Fibroblast of villous mesenchyme (primary cell): Measurements from ENCODE around the gene SRP72. TPM values are rescaled to one million over a fixed set of nuclear protein-coding genes. Genes with fewer than 3 reads are reported as not detected.
A peak's percentile ranks its signal among the peaks of the same experiment; 100 is the strongest.

Experiments
- DNase-seq: peaks from one replicate; pipeline ENCODE4 v3.0.0-alpha.2; 2010; ENCODE audit warnings: low read depth
- H3K4me3 ChIP-seq: 2 replicates; pipeline ENCODE4 v1.5.1; 2011; ENCODE audit warnings: low read depth, mild to moderate bottlenecking, low read length
- total RNA-seq: library from RNA; depleted of rRNA; stranded (reverse); fragments of >200 nt; gene quantifications from 2 replicates; pipeline ENCODE4 v1.2.3, GENCODE V29; 2012
- TF ChIP-seq, protein P1 (sequence below): IDR thresholded peaks from 2 replicates; pipeline ENCODE4 v1.5.1; 2012; ENCODE audit warnings: low read depth, mild to moderate bottlenecking, low read length; ENCODE audit not compliant: insufficient read depth

Gene SRP72, protein sequence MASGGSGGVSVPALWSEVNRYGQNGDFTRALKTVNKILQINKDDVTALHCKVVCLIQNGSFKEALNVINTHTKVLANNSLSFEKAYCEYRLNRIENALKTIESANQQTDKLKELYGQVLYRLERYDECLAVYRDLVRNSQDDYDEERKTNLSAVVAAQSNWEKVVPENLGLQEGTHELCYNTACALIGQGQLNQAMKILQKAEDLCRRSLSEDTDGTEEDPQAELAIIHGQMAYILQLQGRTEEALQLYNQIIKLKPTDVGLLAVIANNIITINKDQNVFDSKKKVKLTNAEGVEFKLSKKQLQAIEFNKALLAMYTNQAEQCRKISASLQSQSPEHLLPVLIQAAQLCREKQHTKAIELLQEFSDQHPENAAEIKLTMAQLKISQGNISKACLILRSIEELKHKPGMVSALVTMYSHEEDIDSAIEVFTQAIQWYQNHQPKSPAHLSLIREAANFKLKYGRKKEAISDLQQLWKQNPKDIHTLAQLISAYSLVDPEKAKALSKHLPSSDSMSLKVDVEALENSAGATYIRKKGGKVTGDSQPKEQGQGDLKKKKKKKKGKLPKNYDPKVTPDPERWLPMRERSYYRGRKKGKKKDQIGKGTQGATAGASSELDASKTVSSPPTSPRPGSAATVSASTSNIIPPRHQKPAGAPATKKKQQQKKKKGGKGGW
- 62.5 and 93.3 TPM in 2 replicates for total RNA-seq

DNA sequence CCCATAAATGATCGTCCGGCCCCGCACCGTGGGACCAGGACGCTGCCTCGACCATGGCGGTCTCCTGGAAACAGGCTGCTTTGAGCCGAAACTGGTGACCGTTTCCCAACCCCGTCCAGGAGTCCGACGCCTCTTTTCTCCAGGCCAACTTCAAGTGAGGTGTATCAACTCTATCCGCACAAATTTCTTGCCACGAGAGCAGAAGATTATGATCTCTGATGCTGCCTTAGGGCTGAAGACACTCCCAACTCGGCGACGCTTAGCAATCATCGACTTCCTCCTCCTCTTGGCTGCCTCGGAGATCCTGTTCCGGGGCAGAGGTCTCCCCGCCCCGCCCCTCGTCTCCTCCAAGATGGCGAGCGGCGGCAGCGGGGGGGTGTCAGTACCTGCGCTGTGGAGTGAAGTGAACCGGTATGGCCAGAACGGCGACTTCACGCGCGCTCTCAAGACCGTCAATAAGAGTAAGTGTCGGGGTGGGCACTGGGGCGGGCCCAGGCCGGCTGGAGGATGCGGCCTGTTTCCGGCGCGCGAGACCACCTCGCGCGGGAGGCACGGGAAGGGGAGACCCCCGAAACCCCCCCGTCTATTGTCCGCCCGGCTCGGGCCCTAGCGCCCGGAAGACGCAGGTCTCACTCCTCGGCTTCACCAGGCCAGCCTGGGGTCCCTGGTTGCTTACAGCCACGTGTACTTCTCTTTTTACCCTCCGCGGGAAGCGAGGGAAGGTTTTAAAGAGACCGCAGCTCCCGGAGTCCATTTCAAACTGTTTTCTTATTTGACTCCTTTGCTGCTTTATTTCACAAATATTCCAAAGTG is at the start of gene SRP72:
SRP72 (plus strand) TSS at position 334 of the 813 bp plus-strand sequence; CDS start at position 353, 19 bp downstream.
- peak; percentile 94 for DNase-seq
- peak within 1 kb of the TSS; percentile 94 for H3K4me3 ChIP-seq
- TF ChIP-seq, protein P1, sequence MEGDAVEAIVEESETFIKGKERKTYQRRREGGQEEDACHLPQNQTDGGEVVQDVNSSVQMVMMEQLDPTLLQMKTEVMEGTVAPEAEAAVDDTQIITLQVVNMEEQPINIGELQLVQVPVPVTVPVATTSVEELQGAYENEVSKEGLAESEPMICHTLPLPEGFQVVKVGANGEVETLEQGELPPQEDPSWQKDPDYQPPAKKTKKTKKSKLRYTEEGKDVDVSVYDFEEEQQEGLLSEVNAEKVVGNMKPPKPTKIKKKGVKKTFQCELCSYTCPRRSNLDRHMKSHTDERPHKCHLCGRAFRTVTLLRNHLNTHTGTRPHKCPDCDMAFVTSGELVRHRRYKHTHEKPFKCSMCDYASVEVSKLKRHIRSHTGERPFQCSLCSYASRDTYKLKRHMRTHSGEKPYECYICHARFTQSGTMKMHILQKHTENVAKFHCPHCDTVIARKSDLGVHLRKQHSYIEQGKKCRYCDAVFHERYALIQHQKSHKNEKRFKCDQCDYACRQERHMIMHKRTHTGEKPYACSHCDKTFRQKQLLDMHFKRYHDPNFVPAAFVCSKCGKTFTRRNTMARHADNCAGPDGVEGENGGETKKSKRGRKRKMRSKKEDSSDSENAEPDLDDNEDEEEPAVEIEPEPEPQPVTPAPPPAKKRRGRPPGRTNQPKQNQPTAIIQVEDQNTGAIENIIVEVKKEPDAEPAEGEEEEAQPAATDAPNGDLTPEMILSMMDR: no peak

DNA sequence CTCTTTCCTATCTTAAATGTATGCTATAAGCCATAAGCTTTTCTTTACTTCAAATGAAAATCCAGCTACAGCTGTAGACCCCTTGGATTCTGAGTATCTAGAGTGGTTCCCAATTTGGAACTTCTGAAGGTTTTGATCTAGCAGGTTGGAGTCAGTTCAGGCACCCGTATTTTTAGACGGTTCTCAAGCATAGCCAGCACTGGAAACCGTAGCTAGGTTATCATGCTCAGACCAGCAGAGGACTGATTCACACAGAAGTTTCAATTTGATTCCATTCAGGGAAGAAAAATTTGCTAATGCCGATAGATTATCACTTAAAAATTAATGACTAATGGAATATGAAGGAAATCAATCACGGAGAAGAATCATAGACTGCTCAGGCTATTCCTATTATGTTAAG is 43.2 kb upstream of the SRP72 start:
- no peak for DNase-seq
- no peak overlapping the region for H3K4me3 ChIP-seq
- TF ChIP-seq, protein P1: no peak

DNA sequence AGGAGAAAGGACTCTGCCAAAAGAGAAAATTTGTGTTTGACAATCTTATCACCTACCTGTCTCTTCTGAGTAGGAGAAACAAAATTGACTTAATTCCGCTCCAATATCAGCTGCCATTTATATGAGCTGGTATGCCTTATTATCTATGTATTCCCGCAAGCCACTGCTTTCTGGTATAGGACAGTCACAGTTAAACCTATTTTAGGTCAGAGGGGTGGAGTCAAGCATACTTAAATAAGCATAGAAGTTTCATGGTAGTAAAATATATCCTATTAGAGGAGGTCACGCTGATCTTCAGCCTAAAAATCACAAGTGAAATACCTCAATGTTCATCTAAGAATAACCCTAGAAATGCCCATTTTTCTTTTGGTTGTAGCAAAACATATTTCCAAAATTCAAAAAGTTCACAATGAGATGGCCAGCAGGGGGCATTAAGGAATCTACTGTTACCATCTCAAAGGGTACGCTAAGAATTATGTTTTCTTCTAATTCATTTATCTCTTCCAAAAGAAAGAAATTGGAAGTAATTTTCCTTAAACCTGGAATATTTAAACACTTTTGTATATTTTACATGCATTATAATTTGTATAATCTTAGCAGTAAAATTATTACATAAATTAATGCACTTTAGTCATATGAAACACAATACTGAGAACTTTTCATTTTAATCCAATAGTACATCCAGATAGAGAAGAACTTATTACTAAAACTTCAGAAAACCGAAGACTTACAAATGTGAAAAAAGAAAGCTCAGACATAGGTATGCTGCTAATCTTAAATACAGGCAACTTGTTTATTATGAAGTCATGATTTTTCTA is 42.5 kb upstream of the SRP72 start:
- TF ChIP-seq, protein P1: peak; percentile 66
- no peak overlapping the region for H3K4me3 ChIP-seq
- DNase-seq: peak; percentile 59

DNA sequence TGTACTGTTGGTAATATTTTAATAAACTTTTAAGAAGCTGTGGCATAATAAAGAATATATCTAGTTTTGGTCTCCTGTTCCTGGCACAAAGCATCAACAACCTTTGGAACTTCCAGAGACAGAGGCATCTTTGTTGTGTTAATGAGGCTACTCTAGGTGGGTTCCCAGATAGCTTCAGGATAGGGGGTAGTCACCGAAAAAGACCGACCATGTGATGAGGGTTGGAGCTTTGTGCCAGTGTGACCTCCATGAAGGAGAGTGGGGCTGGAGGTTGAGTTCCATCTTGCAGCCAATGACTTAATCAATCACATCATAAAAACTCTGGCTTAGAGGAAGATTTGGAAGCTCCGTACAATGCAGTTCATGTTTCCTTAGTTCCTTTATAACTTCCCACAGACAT is 41.9 kb upstream of the SRP72 start:
- DNase-seq: no peak
- no peak overlapping the region for H3K4me3 ChIP-seq
- TF ChIP-seq, protein P1: no peak

DNA sequence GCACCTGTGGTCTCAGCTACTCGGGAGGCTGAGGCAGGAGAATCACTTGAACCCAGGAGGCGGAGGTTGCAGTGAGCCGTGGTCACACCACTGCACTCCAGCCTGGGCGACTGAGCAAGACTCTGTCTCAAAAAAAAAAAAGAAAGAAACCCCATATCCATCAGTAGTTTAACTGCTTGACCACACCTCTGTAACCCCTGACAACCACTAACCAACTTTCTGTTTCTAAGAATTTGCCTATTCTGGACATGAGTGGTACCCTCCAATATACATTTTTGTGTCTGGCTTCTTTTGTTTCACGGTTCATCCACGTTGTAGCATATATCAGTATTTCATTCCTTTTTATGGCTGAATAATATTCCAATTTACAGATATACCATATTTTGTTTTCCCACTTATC is 41.1 kb upstream of the SRP72 start:
- TF ChIP-seq, protein P1: no peak
- H3K4me3 ChIP-seq: no peak overlapping the region
- DNase-seq: no peak

DNA sequence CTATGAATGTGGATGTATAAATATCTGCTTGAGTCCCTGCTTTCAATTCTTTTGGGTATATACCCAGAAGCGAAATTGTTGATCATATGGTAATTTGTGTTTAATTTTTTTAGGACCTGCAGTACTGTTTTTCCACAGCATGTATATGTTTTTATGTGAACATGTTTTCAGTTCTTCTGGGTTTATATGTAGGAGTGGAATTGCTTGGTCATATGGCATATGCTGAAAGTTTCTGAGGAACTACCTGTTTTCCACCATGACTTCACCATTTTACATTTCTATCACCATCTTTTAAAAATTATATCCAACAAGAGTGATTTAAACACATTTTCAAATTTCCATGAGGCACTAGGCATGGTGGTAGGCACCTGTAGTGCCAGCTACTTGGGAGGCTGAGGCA is 40.2 kb upstream of the SRP72 start:
- TF ChIP-seq, protein P1: no peak
- H3K4me3 ChIP-seq: no peak overlapping the region

More for the DNA sequence above, 40.2 kb upstream of the SRP72 start:
- DNase-seq: no peak
